Psoas muscle (tissue), 8 donors: ENCODE results near the gene RILPL2. TPM values are rescaled to one million over a fixed set of nuclear protein-coding genes. Genes with fewer than 3 reads are reported as not detected.
"Not testable (repeated sequence)": the region's sequence is repeated elsewhere in the genome, so short reads cannot be mapped to it uniquely, and the experiment has no call there.

Experiments
- ATAC-seq, 4 donors: fragments of 200-7000 bp; cut with Tn5 transposase; one replicate each; pipeline ENCODE4 v1.9.1; 2020; ENCODE audit warnings: moderate library complexity in 3 of 4, mild to moderate bottlenecking in 2 of 4
- DNase-seq, 2 donors: peaks; one replicate each; pipeline ENCODE4 v3.0.0-alpha.2; 2020
- H3K27ac ChIP-seq: fragments of 200-600 bp; one replicate; pipeline ENCODE4 v1.8.0; 2022
- H3K27me3 ChIP-seq, 3 donors: fragments of 200-600 bp in 1 of 3; one replicate each; pipeline versions ENCODE4 v1.6.1 to v1.8.0; 2013 to 2022; ENCODE audit warnings: low read length in 2 of 3, mild to moderate bottlenecking in 2 of 3, moderate library complexity in 1 of 3; ENCODE audit not compliant: insufficient read depth in 3 of 3
- H3K36me3 ChIP-seq, 2 donors: fragments of 200-600 bp in 1 of 2; one replicate each; pipeline versions ENCODE4 v1.6.1 to v1.8.0; 2013 to 2022; ENCODE audit warnings: low read depth in 1 of 2, mild to moderate bottlenecking in 1 of 2, moderate library complexity in 1 of 2; ENCODE audit not compliant: insufficient read depth in 1 of 2
- H3K4me1 ChIP-seq: fragments of 200-600 bp; one replicate; pipeline ENCODE4 v1.8.0; 2022
- H3K4me3 ChIP-seq: fragments of 200-600 bp; one replicate; pipeline ENCODE4 v1.8.0; 2022; ENCODE audit warnings: mild to moderate bottlenecking
- H3K9me3 ChIP-seq: fragments of 200-600 bp; one replicate; pipeline ENCODE4 v1.8.0; 2022
- CTCF ChIP-seq: fragments of 200-600 bp; IDR thresholded peaks from one replicate; pipeline ENCODE4 v1.8.0; 2022; ENCODE audit warnings: antibody characterized with exemption
- WGBS, 3 donors: extraction: QIAGEN DNeasy Blood & Tissue Kit; methylation state at CpG; one replicate each; pipeline versions ENCODE4 v1.1.6 to v1.1.7; 2013; 5-methylcytosine and 5-hydroxymethylcytosine counted together
- intact Hi-C, 2 donors: fragments of 100-400 bp; cut with DNase I; formaldehyde crosslinking; loops; one replicate each; pipeline versions ENCODE4 v1.11.0 to v1.14.2; 2022
- polyA plus RNA-seq, 3 donors: library from polyadenylated mRNA; stranded (reverse); fragments of 200-250 nt; gene quantifications; one replicate each; pipeline ENCODE4 v1.2.3, GENCODE V29; 2013
- total RNA-seq, 4 donors: library from RNA; stranded (reverse); fragmentation: NEBNext Ultra II Directional in 2 of 4; extraction: Animal tissue kit (Norgen Biotek cat#: 25700) in 2 of 4; gene quantifications; one replicate each; pipeline versions ENCODE4 v1.2.1 to v1.2.4, GENCODE V29; 2021 to 2023
- donor health status: healthy with polysubstance abuse.
- donor health status: DM: no; HTN: no; CAD: no; lungs with moderate emphysema.
- donor health status: Bipolar disorder and iron deficiency.
- donor health status: healthy.
- donor health status: DM: yes; HTN: yes; CAD: no.
- donor health status: DM: no; HTN: no; CAD: no.
- donor health status: DM: no; HTN: no; CAD: no.
- donor health status: DM: yes; HTN: yes; CAD: no.

Gene RILPL2
- total and polyA plus RNA-seq, 7 donors: 0.69 to 1.6 (median 1.1) TPM

DNA sequence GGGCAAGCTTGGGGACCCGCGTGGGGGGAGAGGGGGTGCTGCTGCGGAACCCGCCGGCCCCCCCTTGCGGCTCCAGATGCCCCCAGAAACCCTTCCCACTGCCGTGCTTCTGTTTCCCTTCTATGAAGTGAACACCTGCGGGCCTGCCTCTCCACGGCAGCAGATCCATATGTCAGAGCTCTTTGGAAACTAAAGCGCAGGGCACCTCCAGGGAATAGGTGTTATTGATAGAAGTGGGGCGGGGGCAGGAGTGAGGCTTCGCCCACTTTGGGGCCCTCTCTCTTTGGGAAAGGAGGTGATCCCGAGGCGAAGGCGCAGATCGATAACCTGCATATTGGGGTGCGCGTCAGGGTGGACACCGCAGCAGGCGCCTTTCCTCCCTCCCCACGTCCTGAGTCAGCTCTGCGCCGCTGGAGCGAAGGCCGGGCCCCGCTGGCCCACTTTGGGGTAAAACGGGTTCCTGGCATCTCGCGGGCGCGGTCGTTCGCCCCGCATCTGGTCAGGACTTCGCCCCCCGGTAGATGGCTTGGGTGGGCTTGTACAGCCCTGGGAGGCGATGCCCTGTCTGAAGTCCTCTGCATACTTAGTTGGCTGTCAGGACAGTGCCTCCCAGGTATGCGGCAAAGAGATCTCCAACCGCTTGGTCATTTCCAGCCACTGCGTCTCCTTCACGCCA lies 52.0 kb downstream of the RILPL2 start:
- TF ChIP-seq CTCF: no peak
- DNase-seq: peak in 1 of 2 donors; percentile 59
- intact Hi-C loops: no loop called here
- Histone ChIP-seq H3K9me3 (no peaks in the 10 kb centered on the region), H3K27me3 (no peaks in the 10 kb centered on the region), H3K4me1 (peaks cover 18% of the 10 kb centered on the region), H3K4me3 (peak overlapping the region; percentile 89), H3K36me3 (no peaks in the 10 kb centered on the region), H3K27ac (peak overlapping the region; percentile 85)
- ATAC-seq: no peak
- WGBS, 3 donors: 1 to 2% (median 1%) methylated on average over 38 to 41 of the region's 41 CpGs

DNA sequence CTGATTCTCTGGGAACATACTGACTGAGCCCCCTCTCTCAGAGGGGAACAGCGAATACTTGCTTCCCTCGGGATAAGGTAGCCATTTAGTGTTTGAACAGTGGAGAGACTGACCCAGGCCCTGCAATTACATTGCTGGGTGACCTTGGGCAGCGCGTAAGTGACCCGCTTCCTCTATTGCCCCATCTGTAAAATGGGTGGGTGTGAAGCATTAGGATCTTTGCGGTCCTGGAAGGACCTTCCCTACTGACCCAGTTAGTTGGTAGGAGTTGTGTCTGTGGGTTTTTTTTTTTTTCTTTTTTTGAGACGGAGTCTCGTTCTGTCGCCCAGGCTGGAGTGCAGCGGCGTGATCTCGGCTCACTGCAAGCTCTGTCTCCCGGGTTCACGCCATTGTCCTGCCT lies 53.8 kb downstream of the RILPL2 start:
- 87 to 95% (median 90%) methylated on average over 9 to 14 of the region's 14 CpGs for WGBS, 3 donors
- intact Hi-C loops: no loop called here
- DNase-seq (no peak), ATAC-seq (no peak)
- no peak for TF ChIP-seq CTCF
- peaks cover 12% of the 10 kb centered on the region for H3K4me1 ChIP-seq
- no peaks in the 10 kb centered on the region for H3K27me3 ChIP-seq
- H3K4me3 ChIP-seq: peak overlapping the region; percentile 89
- H3K36me3 ChIP-seq: no peaks in the 10 kb centered on the region
- H3K9me3 ChIP-seq: no peaks in the 10 kb centered on the region
- H3K27ac ChIP-seq: peak overlapping the region; percentile 85

- no peak overlapping the region for H3K4me3 ChIP-seq
- no peaks in the 10 kb centered on the region for H3K27me3 ChIP-seq
- DNase-seq (peak in 1 of 2 donors; percentile 8), ATAC-seq (no peak)
- 72 to 88% (median 84%) methylated on average over 5 of the region's 5 CpGs for WGBS, 3 donors
- no peaks in the 10 kb centered on the region for H3K36me3 ChIP-seq
- no peak for TF ChIP-seq CTCF
- intact Hi-C loops: no loop called here
- peaks cover 1% of the 10 kb centered on the region for H3K4me1 ChIP-seq
- H3K9me3 ChIP-seq: no peaks in the 10 kb centered on the region
- no peak overlapping the region for H3K27ac ChIP-seq
Observed at GRCh38 chr12:123379391-123379790, 57.1 kb downstream of the RILPL2 start.

GRCh38 chr12:123372415-123372814 lies 64.1 kb downstream of the RILPL2 start:
- H3K4me1 ChIP-seq, H3K4me3 ChIP-seq, H3K27me3 ChIP-seq, DNase-seq, ATAC-seq, intact Hi-C loops, H3K36me3 ChIP-seq, H3K9me3 ChIP-seq, H3K27ac ChIP-seq: not testable (repeated sequence)
- WGBS, 3 donors: 64 to 75% (median 69%) methylated on average over 4 to 5 of the region's 5 CpGs

DNA sequence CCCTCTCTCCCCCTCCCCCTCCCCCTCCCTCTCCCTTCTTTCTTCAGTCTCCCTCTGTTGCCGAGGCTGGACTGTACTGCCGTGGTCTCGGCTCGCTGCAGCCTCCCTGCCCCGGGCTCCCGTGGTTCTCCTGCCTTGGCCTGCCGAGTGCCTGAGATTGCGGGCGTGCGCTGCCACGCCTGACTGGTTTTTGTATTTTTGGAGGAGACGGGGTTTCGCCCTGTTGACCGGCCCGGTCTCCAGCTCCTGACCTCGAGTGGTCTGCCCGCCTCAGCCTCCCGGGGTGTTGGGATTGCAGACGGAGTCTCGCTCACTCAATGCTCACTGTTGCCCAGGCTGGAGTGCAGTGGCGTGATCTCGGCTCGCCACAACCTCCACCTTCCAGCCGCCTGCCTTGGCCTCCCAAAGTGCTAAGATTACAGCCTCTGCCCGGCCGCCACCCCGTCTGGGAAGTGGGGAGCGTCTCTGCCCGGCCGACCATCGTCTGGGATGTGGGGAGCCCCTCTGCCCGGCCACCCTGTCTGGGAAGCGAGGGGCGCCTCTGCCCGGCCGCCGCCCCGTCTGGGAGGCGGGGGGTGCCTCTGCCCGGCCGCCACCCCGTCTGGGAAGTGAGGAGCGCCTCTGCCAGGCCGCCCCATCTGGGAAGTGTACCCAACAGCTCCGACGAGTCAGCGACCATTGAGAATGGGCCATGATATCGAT lies 64.7 kb downstream of the RILPL2 start:
- H3K36me3 ChIP-seq, H3K27me3 ChIP-seq, H3K9me3 ChIP-seq, H3K4me1 ChIP-seq, intact Hi-C loops, H3K27ac ChIP-seq, H3K4me3 ChIP-seq, ATAC-seq: not testable (repeated sequence)
- DNase-seq: peak in 1 of 2 donors; percentile 46
- WGBS, 3 donors: 92 to 95% (median 92%) methylated on average over 42 to 48 of the region's 48 CpGs
